ENCODE results near the gene AGRN. TPM values are rescaled to one million over a fixed set of nuclear protein-coding genes. Genes with fewer than 3 reads are reported as not detected.
A peak's percentile ranks its signal among the peaks of the same experiment; 100 is the strongest.

AGRN gene
- total RNA-seq, 1 experiment from 2014 or later, result 184 TPM

GRCh38 chr1:1085171-1085841 lies 65.4 kb downstream of the AGRN start:
- CTCF ChIA-PET, result interaction anchor here (1.7 kb wide), 1 partner anchor 207 kb away, joined by 5 read pairs; no protein-coding TSS in a partner anchor
- Mint-ChIP-seq H3K9me3 (no peaks in the 10 kb centered on the region), H3K27ac (no peak overlapping the region), H3K4me3 (no peak overlapping the region), H3K27me3 (ENCODE audit: low read depth) (no peaks in the 10 kb centered on the region), H3K4me1 (no peaks in the 10 kb centered on the region), H3K36me3 (no peaks in the 10 kb centered on the region)
- POLR2A ChIA-PET, result no interaction called here
- TF ChIP-seq ARID4B (CRISPR knock-in tag; IDR thresholded peaks at IDR 0.05; ENCODE audit: borderline replicate concordance) (no peak), ATF2 (CRISPR knock-in tag; IDR thresholded peaks at IDR 0.05; ENCODE audit: borderline replicate concordance, low read depth) (no peak)
- ATAC-seq, result no peak
- DNase-seq (ENCODE audit: low spot score), result no peak

GRCh38 chr1:1085911-1086841 lies 66.3 kb downstream of the AGRN start:
- H3K4me3 Mint-ChIP-seq, result no peak overlapping the region
- ATAC-seq (no peak), DNase-seq (ENCODE audit: low spot score) (no peak)
- TF ChIP-seq E2F4 (CRISPR knock-in tag; IDR thresholded peaks at IDR 0.05; ENCODE audit: borderline replicate concordance, low read depth), result no peak
- no peak for TF ChIP-seq ATF3 (CRISPR knock-in tag; conservative IDR thresholded peaks at IDR 0.05)
- no peak for TF ChIP-seq NR1H2 (CRISPR knock-in tag; IDR thresholded peaks at IDR 0.05)
- TF ChIP-seq E2F1 (CRISPR knock-in tag; IDR thresholded peaks at IDR 0.05), result no peak
- no peak for TF ChIP-seq SP1 (CRISPR knock-in tag; conservative IDR thresholded peaks at IDR 0.05)
- TF ChIP-seq TCF7 (CRISPR knock-in tag; IDR thresholded peaks at IDR 0.05; ENCODE audit: low read depth), result no peak
- TF ChIP-seq ELF4 (CRISPR knock-in tag; IDR thresholded peaks at IDR 0.05; ENCODE audit: low read depth), result no peak
- TF ChIP-seq ZNF317 (CRISPR knock-in tag; IDR thresholded peaks at IDR 0.05; ENCODE audit: borderline replicate concordance, low read depth), result no peak
- TF ChIP-seq ZBTB21 (CRISPR knock-in tag; IDR thresholded peaks at IDR 0.05; ENCODE audit: borderline replicate concordance), result no peak
- no peak for TF ChIP-seq FOXP1 (CRISPR knock-in tag; IDR thresholded peaks at IDR 0.05; ENCODE audit: borderline replicate concordance)
- no peak for TF ChIP-seq ZNF219 (CRISPR knock-in tag; IDR thresholded peaks at IDR 0.05; ENCODE audit: borderline replicate concordance)
- TF ChIP-seq ESRRA (CRISPR knock-in tag; IDR thresholded peaks at IDR 0.05; ENCODE audit: borderline replicate concordance), result no peak
- TF ChIP-seq HMGA2 (CRISPR knock-in tag; IDR thresholded peaks at IDR 0.05), result no peak
- no peak for TF ChIP-seq TP53 (CRISPR knock-in tag; IDR thresholded peaks at IDR 0.05)
- no peak for TF ChIP-seq ZBTB43 (CRISPR knock-in tag; IDR thresholded peaks at IDR 0.05)
- TF ChIP-seq MAX (CRISPR knock-in tag; IDR thresholded peaks at IDR 0.05), result no peak
- TF ChIP-seq PREB (CRISPR knock-in tag; IDR thresholded peaks at IDR 0.05; ENCODE audit: borderline replicate concordance), result no peak
- TF ChIP-seq IRF2 (CRISPR knock-in tag; IDR thresholded peaks at IDR 0.05; ENCODE audit: borderline replicate concordance, low read depth), result no peak
- H3K27ac Mint-ChIP-seq, result peak overlapping the region; percentile 57; the same call in 1 of the 2 replicates
- H3K4me1 Mint-ChIP-seq, result no peaks in the 10 kb centered on the region
- H3K36me3 Mint-ChIP-seq, result no peaks in the 10 kb centered on the region
- CTCF ChIA-PET, result interaction anchor here (1.7 kb wide), 1 partner anchor 206 kb away, joined by 5 read pairs; no protein-coding TSS in a partner anchor
- POLR2A ChIA-PET, result no interaction called here
- H3K9me3 Mint-ChIP-seq, result no peaks in the 10 kb centered on the region
- H3K27me3 Mint-ChIP-seq (ENCODE audit: low read depth), result no peaks in the 10 kb centered on the region

Measured in WTC11 (cell line).